Body of pancreas (tissue), 4 donors: Measurements from ENCODE around the gene TCF12.

ENCODE experiments used
- POLR2A ChIP-seq, 3 donors: fragments of 450-650 bp; IDR thresholded peaks; one replicate each; pipeline ENCODE4 v1.6.1; 2016; ENCODE audit warnings: antibody characterized with exemption in 3 of 3, mild to moderate bottlenecking in 2 of 3
- TF ChIP-seq, protein P1 (sequence below), 7 experiments: fragments of 450-650 bp in 4 of 7; fragments of 200-600 bp in 3 of 7; sonication (generic) in 3 of 7; IDR thresholded peaks; one replicate each; pipeline ENCODE4 v1.5.1; 2016 to 2019; ENCODE audit warnings: antibody characterized with exemption in 7 of 7

DNA sequence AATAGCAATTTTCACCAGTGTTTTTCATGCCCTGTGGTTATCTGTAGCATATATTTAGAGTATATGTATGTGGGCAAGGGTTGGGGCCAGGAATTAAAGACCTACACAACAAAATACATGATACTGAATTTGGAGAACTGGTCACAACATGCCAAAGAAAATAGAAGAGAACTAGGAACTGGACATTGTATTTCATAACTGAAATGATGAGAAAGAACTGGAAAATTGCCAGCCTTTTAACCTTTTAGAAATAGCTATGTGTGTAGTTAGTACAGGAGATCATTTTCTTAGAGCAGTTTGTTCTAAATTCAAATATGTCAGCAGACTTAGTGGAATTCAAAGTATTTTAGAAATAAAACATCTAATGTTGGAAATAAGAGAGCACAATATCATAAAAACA lies 230.8 kb downstream of the TCF12 start:
- TF ChIP-seq, protein P1, sequence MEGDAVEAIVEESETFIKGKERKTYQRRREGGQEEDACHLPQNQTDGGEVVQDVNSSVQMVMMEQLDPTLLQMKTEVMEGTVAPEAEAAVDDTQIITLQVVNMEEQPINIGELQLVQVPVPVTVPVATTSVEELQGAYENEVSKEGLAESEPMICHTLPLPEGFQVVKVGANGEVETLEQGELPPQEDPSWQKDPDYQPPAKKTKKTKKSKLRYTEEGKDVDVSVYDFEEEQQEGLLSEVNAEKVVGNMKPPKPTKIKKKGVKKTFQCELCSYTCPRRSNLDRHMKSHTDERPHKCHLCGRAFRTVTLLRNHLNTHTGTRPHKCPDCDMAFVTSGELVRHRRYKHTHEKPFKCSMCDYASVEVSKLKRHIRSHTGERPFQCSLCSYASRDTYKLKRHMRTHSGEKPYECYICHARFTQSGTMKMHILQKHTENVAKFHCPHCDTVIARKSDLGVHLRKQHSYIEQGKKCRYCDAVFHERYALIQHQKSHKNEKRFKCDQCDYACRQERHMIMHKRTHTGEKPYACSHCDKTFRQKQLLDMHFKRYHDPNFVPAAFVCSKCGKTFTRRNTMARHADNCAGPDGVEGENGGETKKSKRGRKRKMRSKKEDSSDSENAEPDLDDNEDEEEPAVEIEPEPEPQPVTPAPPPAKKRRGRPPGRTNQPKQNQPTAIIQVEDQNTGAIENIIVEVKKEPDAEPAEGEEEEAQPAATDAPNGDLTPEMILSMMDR (IDR thresholded peaks at IDR 0.05): no peak
- TF ChIP-seq POLR2A (IDR thresholded peaks at IDR 0.05): no peak
